Measurements from ENCODE around the gene NBPF10.
"Not testable (repeated sequence)": the region's sequence is repeated elsewhere in the genome, so short reads cannot be mapped to it uniquely, and the experiment has no call there.

DNA sequence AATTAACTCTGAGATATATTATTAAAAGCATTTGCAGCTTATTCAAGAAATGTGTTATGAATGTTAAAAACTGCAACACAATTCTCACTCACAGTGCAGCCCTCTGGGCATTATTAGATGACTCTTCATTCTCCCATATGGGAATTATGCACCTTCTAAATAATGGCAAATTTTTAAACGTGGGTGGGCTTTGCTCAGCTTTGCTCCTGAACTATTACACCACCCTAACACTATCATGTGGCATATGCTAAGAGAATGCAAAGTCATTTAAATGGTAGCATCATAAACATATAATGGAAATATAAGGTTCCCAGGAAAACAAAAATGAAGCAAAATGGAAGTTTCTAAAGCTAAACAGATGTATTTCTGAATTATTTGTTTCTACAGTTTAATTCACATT is 22.7 kb upstream of the NBPF10 start:
- TF ChIP-seq, protein P1, sequence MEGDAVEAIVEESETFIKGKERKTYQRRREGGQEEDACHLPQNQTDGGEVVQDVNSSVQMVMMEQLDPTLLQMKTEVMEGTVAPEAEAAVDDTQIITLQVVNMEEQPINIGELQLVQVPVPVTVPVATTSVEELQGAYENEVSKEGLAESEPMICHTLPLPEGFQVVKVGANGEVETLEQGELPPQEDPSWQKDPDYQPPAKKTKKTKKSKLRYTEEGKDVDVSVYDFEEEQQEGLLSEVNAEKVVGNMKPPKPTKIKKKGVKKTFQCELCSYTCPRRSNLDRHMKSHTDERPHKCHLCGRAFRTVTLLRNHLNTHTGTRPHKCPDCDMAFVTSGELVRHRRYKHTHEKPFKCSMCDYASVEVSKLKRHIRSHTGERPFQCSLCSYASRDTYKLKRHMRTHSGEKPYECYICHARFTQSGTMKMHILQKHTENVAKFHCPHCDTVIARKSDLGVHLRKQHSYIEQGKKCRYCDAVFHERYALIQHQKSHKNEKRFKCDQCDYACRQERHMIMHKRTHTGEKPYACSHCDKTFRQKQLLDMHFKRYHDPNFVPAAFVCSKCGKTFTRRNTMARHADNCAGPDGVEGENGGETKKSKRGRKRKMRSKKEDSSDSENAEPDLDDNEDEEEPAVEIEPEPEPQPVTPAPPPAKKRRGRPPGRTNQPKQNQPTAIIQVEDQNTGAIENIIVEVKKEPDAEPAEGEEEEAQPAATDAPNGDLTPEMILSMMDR (IDR thresholded peaks at IDR 0.05) = not testable (repeated sequence)
- not testable (repeated sequence) for TF ChIP-seq POLR2A (IDR thresholded peaks at IDR 0.05)
